SU-DHL-6 (cell line): ENCODE results near the gene ITPR3.

Experiments used
- CTCF ChIP-seq: fragments of 200-600 bp; sonication (generic); IDR thresholded peaks from one replicate; pipeline ENCODE4 v1.5.1; 2017; ENCODE audit warnings: antibody characterized with exemption, mild to moderate bottlenecking, low read length, moderate library complexity; ENCODE audit not compliant: insufficient read depth, poor library complexity, severe bottlenecking
- EZH2phosphoT487 ChIP-seq: fragments of 200-600 bp; sonication (generic), shearing (Covaris generic); conservative IDR thresholded peaks from 2 replicates; pipeline ENCODE4 v1.6.1; 2018; ENCODE audit warnings: mild to moderate bottlenecking, antibody characterized with exemption, low read length, moderate library complexity, mixed read lengths

GRCh38 chr6:33581186-33581585 lies 39.9 kb upstream of the ITPR3 start:
- no peak for TF ChIP-seq CTCF
- TF ChIP-seq EZH2phosphoT487 = no peak
